Spinal cord (tissue), 10 donors: ENCODE results near the gene EEFSEC. TPM values are rescaled to one million over a fixed set of nuclear protein-coding genes. Genes with fewer than 3 reads are reported as not detected.

Experiments used
- DNase-seq, 6 donors: peaks; one replicate each; pipeline versions ENCODE4 v3.0.0 to v3.0.0-alpha.2; 2013 to 2015; ENCODE audit warnings: low spot score in 6 of 6, low read depth in 4 of 6
- H3K27ac ChIP-seq: one replicate; pipeline ENCODE4 v1.5.1; 2013; ENCODE audit warnings: low read depth, low read length, control low read depth
- H3K27me3 ChIP-seq: one replicate; pipeline ENCODE4 v1.6.1; 2013; ENCODE audit warnings: low read length; ENCODE audit not compliant: control insufficient read depth, insufficient read depth
- H3K36me3 ChIP-seq: one replicate; pipeline ENCODE4 v1.6.1; 2013; ENCODE audit warnings: low read length; ENCODE audit not compliant: control insufficient read depth, insufficient read depth
- H3K4me1 ChIP-seq: one replicate; pipeline ENCODE4 v1.6.1; 2013; ENCODE audit warnings: low read length; ENCODE audit not compliant: control insufficient read depth, insufficient read depth
- H3K4me3 ChIP-seq: one replicate; pipeline ENCODE4 v1.5.1; 2013; ENCODE audit warnings: low read depth, low read length, control low read depth
- H3K9me3 ChIP-seq: one replicate; pipeline ENCODE4 v1.6.1; 2013; ENCODE audit warnings: low read length; ENCODE audit not compliant: control insufficient read depth, insufficient read depth
- WGBS: methylation state at CpG from one replicate; pipeline ENCODE4 v1.1.5; 2013; ENCODE audit warnings: missing lambda C conversion rate; ENCODE audit not compliant: insufficient coverage; 5-methylcytosine and 5-hydroxymethylcytosine counted together
- polyA plus RNA-seq, 2 donors: library from polyadenylated mRNA; unstranded; fragments of 120-200 nt; gene quantifications; one replicate each; pipeline ENCODE4 v1.2.1, GENCODE V29; 2013; ENCODE audit not compliant: insufficient read length in 2 of 2
- total RNA-seq, 2 donors: library from RNA; depleted of rRNA in 1 of 2; stranded (reverse); fragments of 120-200 nt in 1 of 2; fragments of >200 nt in 1 of 2; gene quantifications; one replicate each; pipeline versions ENCODE4 v1.2.3 to v1.2.4, GENCODE V29; 2013 to 2014
- donor health status: healthy.

The EEFSEC gene
- total and polyA plus RNA-seq, 4 donors = 6.4 to 29.1 (median 18.3) TPM

GRCh38 chr3:128366652-128367051 lies 213.4 kb downstream of the EEFSEC start:
- WGBS = no CpG with 5 or more reads among the region's 5 CpGs
- H3K36me3 ChIP-seq = peaks cover 24% of the 10 kb centered on the region
- no peaks in the 10 kb centered on the region for H3K9me3 ChIP-seq
- H3K4me3 ChIP-seq = no peak overlapping the region
- H3K27me3 ChIP-seq = no peaks in the 10 kb centered on the region
- peaks cover 13% of the 10 kb centered on the region for H3K4me1 ChIP-seq
- no peak overlapping the region for H3K27ac ChIP-seq
- no peak for DNase-seq

- H3K4me3 ChIP-seq = no peak overlapping the region
- no peaks in the 10 kb centered on the region for H3K27me3 ChIP-seq
- H3K27ac ChIP-seq = no peak overlapping the region
- peaks cover 23% of the 10 kb centered on the region for H3K36me3 ChIP-seq
- H3K4me1 ChIP-seq = peaks cover 9% of the 10 kb centered on the region
- no peaks in the 10 kb centered on the region for H3K9me3 ChIP-seq
- DNase-seq = no peak
- 94% methylated on average over 5 of the region's 5 CpGs for WGBS
Observed at GRCh38 chr3:128367221-128367620, 213.9 kb downstream of the EEFSEC start.

DNA sequence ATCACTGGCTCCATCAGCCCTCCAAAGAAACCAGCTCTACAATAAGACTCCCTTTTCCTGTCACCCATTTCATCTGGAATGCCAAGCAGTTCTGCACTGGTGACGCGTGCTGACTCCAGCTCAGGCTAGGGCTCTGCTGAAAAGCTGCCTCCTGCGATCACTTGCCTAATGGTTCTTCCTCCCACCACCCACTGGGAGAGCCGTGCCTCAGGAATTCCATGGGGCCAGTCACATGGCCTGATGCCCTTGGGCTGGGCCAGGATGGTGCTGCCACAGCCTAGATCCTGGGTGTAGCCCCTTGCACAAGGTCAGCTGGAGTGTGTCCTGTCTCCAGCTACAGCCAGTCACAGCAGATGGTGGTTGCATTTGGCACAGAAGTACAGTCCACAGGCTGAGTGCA lies 214.5 kb downstream of the EEFSEC start:
- no peak for DNase-seq
- Histone ChIP-seq H3K4me3 (no peak overlapping the region), H3K9me3 (no peaks in the 10 kb centered on the region), H3K27me3 (no peaks in the 10 kb centered on the region), H3K27ac (no peak overlapping the region), H3K36me3 (peaks cover 23% of the 10 kb centered on the region), H3K4me1 (peaks cover 9% of the 10 kb centered on the region)
- 73% methylated on average over 4 of the region's 4 CpGs for WGBS

- WGBS = 82% methylated on average over 6 of the region's 7 CpGs
- H3K4me1 ChIP-seq = peaks cover 9% of the 10 kb centered on the region
- no peaks in the 10 kb centered on the region for H3K27me3 ChIP-seq
- peaks cover 20% of the 10 kb centered on the region for H3K36me3 ChIP-seq
- no peak overlapping the region for H3K4me3 ChIP-seq
- no peak overlapping the region for H3K27ac ChIP-seq
- DNase-seq = no peak
- H3K9me3 ChIP-seq = no peaks in the 10 kb centered on the region
Observed at GRCh38 chr3:128368626-128369025, 215.3 kb downstream of the EEFSEC start.

GRCh38 chr3:128369121-128369703 lies 215.9 kb downstream of the EEFSEC start:
- Histone ChIP-seq H3K4me1 (peaks cover 9% of the 10 kb centered on the region), H3K27me3 (no peaks in the 10 kb centered on the region), H3K9me3 (no peaks in the 10 kb centered on the region), H3K36me3 (peaks cover 20% of the 10 kb centered on the region), H3K27ac (no peak overlapping the region), H3K4me3 (no peak overlapping the region)
- WGBS = no CpG with 5 or more reads among the region's 2 CpGs
- peak in 1 of 6 donors; percentile 31 for DNase-seq

- no peaks in the 10 kb centered on the region for H3K27me3 ChIP-seq
- no peaks in the 10 kb centered on the region for H3K9me3 ChIP-seq
- H3K4me1 ChIP-seq = peaks cover 9% of the 10 kb centered on the region
- no peak overlapping the region for H3K4me3 ChIP-seq
- 86% methylated on average over 7 of the region's 10 CpGs for WGBS
- no peak overlapping the region for H3K27ac ChIP-seq
- H3K36me3 ChIP-seq = peaks cover 15% of the 10 kb centered on the region
- DNase-seq = no peak
Observed at GRCh38 chr3:128369881-128370642, 216.8 kb downstream of the EEFSEC start.

DNA sequence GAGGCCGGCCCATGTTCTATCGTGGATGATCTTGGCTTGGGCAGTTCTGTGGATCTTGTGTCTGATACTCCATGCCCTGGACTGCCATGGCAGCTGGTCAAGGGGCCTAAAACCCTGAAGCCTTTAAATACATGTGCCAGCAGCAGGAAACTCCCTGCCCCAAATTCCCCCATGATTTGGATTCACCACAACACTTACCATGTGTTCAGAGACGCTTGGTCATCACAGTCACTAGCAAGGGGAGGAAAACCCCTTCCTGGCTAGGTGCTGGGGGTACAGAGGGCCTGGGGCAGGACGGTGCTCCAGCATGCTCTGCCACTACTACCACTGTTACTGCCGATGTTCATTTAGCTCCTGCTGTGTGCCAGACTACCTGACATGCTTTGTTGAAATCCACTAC lies 219.0 kb downstream of the EEFSEC start:
- no peak for DNase-seq
- Histone ChIP-seq H3K27me3 (no peaks in the 10 kb centered on the region), H3K9me3 (no peaks in the 10 kb centered on the region), H3K4me3 (no peak overlapping the region), H3K36me3 (peaks cover 17% of the 10 kb centered on the region), H3K27ac (no peak overlapping the region), H3K4me1 (peaks cover 9% of the 10 kb centered on the region)
- 83% methylated on average over 4 of the region's 5 CpGs for WGBS

DNA sequence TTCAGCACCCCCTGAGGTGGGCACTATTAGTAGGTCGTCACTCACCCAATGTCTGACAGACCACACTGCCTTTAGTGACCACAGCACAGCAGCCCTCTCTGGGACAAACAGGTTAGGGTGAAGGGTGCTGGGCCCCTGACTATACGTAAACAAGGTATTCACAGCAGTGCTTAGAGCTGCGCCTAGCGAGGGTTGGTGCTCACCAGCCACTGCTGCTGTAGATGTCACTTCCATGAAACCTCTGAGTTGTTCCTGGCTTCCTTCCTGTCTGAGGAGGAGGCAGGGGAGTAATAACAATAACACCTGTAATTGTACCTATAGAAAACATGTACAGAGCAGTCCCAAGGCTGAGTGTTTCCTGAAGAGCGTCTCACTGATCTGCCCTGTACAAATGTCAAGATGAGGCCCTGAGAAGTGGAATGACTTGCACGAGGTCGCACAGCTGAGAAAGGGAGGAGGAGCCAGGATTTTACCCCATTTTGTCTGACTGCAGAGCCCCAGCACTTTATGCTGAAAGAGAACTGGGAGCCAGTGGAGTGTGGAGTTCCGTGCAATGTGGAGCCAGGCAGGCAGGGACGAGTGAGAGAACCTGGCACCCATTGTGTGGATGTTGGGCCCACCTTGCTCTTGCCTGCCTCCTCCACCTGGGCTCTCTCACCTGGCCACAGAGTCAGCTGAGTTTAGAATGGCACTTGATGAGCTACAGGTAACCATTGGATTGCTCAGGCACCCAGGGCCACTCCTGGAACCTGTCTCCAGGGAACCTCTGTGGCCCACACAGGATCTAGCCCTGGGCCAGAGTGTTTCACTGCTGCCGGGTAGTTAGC lies 219.6 kb downstream of the EEFSEC start:
- Histone ChIP-seq H3K4me1 (peaks cover 9% of the 10 kb centered on the region), H3K4me3 (no peak overlapping the region), H3K27ac (no peak overlapping the region), H3K36me3 (peaks cover 17% of the 10 kb centered on the region), H3K27me3 (no peaks in the 10 kb centered on the region), H3K9me3 (no peaks in the 10 kb centered on the region)
- DNase-seq = no peak
- 92% methylated on average over 10 of the region's 10 CpGs for WGBS

- peaks cover 19% of the 10 kb centered on the region for H3K36me3 ChIP-seq
- no peak overlapping the region for H3K4me3 ChIP-seq
- no peaks in the 10 kb centered on the region for H3K27me3 ChIP-seq
- no peak overlapping the region for H3K27ac ChIP-seq
- no peak for DNase-seq
- WGBS = 92% methylated on average over 1 of the region's 2 CpGs
- peaks cover 12% of the 10 kb centered on the region for H3K4me1 ChIP-seq
- no peaks in the 10 kb centered on the region for H3K9me3 ChIP-seq
Observed at GRCh38 chr3:128374746-128375445, 221.6 kb downstream of the EEFSEC start.
